GM18873 (cell line): ENCODE measurements around the gene FAM47B.

ENCODE experiments used
- ATAC-seq: cut with Tn5 transposase; IDR thresholded peaks from one replicate; pipeline ENCODE4 v1.9.1; 2021; ENCODE audit warnings: mild to moderate bottlenecking, moderate library complexity, moderate number of reproducible peaks; ENCODE audit not compliant: unreplicated experiment, low FRiP score

FAM47B gene

GRCh38 chrX:34942496-34942895 lies at the start of gene FAM47B:
Gene FAM47B, plus strand, starts transcription at chrX:34942796. Its CDS starts 36 bp downstream, at chrX:34942832.
- no peak for ATAC-seq

GRCh38 chrX:34893741-34894140 lies 48.9 kb upstream of the FAM47B start:
- ATAC-seq, result no peak

- ATAC-seq, result no peak
These were observed 41.9 kb upstream of the FAM47B start for GRCh38 chrX:34900691-34901090.

GRCh38 chrX:34901761-34902160 lies 40.8 kb upstream of the FAM47B start:
- no peak for ATAC-seq

- no peak for ATAC-seq
These were observed 39.3 kb upstream of the FAM47B start for GRCh38 chrX:34903316-34903715.

DNA sequence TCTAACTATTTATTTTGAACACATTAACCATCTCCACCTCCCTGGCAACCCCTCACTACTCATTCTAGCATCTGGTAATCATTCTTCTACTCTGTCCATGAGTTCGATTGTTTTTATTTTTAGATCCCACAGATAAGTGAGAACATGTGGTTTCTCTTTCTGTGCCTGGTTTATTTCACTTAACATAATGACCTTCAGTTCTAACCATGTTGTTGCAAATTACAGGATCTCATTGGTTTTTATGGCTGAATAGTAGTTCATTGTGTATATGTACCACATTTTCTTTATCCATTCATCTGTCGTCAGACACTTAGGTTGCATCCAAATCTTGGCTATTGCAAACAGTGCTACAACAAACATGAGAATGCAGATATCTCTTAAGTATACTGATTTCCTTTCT lies 33.4 kb upstream of the FAM47B start:
- ATAC-seq, result no peak

DNA sequence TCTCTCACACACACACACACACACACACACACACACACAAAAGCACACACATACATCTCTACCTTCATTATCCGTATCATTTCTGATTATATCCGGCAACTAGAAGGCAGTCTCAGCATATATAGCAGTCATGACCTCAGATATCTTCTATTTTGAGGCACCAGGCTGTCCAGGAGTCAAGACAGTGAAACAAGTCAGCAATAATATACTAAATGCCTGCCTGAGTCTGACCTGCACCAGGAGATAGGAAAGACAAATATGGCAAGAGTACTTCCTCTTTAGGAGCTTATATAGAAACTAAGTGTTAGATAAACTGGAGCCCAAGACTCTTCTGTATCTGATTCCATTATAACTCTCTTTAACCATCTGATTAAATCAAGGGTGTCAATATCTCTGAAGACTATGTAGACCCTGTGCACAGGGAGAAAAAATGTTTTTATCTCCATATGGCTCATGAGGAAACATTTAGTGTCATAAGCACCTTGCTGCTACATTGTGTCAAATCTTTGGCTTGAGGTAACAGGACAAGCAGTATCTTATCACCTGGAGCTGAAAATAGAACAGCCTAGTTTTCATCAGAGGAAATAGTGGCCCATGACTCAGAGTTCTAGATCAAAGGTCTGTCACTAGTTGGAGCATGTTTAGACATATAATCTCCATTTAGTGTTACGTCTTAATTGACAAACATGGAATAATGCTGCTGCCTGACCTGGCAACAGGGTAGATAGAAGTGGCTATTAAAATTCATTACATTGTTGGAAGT lies 27.0 kb upstream of the FAM47B start:
- no peak for ATAC-seq

DNA sequence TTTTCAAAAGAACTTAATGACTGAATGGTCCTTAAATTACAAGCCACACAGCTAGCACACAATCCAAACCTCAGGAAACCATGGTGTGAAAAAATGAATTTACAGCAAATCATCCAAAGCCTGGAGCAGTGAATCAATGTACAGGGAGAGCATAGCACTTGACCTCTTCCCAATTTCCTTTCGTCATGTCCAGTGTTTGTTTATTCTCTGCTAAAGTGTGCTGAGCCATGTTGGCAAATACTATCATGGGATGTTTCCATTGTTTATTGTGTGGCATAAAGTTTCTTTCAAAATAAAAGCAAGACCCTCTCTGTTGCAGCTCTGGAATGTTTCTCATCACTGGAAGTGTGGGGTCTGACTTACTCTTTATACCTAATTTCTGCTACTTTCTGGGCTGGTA lies 25.4 kb upstream of the FAM47B start:
- ATAC-seq, result no peak

DNA sequence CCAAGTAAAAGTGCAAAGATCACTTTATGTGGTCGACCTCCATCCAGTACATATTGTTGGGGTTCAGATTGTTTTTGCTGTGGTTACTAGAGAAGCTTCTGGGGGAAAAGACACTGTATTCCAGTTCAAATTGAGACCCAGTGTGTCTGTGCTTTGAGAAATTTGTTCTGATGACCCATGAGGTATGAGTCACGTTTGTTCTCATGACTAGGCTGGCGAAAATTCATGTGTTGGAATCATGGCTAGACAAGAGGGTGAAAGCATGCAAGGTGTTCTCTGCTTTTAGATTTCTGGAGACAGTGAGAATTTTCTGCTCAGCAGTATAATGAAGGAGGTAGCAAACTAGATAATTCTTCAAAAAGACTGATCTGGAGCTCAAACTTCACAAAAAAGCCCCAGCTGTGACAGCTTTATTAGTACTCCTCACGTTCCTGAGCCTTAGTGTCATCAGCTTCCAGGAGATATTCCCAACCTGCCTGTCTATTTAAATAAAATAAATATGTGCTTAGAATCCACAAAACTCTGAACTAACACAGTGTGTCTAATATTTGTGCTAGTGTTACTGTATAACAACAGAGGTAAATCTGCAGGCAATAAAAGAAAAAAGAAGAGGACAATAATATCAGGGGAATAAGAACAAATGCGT lies 24.4 kb upstream of the FAM47B start:
- ATAC-seq, result no peak

DNA sequence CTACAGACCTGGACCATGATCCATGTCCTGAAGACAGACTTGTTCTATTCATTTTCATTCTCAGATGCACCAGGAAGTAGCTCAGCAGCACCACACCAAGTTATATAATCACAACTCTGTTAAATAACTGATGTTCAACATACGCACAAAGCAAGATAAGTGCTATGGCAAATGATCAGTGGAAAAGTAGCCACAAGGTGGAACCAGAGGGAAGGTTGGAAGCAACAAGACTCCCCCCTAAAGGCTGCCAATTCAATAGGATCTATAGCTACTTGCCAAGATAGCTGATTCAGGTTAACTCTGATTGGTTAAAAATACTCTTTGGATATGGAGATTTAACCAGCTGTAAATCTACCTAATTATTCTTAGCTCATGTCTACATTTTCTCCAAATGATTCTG lies 23.7 kb upstream of the FAM47B start:
- ATAC-seq, result no peak

GRCh38 chrX:34927866-34928265 lies 14.7 kb upstream of the FAM47B start:
- no peak for ATAC-seq

GRCh38 chrX:34943235-34943634 lies 639 bp downstream of the FAM47B start:
- no peak for ATAC-seq

DNA sequence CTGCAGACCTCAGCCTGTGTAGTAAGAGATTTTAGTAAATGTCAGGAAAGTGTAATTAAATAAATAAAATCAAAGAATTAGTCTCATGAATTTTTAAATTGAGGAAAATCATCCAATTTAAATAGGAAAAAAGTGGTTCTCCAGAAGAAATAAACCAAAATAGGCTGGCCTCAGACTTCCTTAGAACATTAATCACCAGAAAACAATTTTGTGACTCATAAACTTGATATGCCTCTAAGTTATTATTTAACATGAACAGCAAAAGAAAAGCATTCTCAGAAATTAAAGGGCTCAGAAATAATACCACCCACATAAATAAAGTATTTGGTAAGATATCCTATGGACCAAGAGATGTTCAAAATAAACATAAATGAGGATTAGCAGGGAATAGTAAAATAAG lies 14.3 kb downstream of the FAM47B start:
- no peak for ATAC-seq

DNA sequence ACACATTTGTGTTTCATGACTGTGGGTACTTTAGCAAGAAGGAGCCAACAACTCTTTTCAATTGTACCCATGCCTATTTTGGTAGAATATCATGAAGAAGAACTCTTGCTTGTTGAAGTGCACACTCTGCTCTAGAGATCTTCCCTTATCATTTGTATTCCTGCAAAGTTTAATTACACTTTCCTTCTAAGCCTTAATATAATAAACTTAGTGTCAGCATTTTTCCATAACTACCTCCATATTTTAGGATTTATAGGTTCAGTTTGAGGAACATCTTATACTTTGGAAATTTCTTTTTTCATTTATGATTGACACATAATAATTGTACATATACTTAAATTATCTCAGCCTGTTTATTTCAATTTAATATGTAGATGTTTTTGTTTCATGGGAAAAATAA lies 19.1 kb downstream of the FAM47B start:
- no peak for ATAC-seq

GRCh38 chrX:34972206-34972605 lies 29.6 kb downstream of the FAM47B start:
- ATAC-seq, result no peak

DNA sequence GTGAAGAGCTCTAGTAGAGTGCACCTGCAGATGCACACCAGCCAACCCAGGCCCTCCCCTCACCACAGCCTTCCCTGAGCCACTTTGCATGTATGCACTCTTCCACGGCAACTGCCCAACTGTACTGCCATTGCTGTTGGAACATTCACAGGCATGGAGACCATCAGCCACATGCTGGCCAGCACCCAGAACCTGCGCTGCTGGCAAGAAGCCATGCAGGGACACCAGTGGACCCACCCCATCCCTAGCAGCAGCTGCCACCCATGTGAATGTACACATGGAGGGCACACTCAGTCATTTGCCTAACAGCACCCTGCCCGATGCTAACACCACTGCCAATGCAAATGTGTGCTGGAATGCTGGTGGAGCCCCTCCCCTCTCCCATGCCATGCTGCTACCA lies 35.6 kb downstream of the FAM47B start:
- no peak for ATAC-seq

GRCh38 chrX:34987646-34988045 lies 45.0 kb downstream of the FAM47B start:
- no peak for ATAC-seq
